ENCODE results near the gene KIZ.
"Not testable (repeated sequence)": the region's sequence is repeated elsewhere in the genome, so short reads cannot be mapped to it uniquely, and the experiment has no call there.

The KIZ gene

DNA sequence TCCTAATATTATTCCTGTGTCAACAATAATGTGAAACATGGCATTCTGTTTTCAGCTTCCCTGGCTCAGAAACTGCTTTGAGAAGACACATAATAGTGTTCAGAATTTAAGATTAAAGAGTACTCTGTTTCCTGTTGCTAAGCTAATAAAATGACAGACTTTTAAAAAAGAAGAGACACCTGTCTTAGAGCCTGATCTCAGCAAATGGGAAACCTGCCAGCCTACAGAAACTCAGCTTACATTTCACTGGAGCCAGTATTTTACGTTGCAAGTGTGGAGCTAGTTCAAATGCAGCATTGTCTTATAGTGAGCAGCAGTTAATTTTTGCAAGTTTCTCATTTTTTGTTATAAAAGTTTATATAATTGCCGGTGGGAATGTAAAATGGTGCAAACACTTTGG is 28.8 kb downstream of the KIZ start:
- Histone ChIP-seq H3K4me1 (ENCODE audit: control insufficient read depth in 1 of 2, insufficient read depth in 2 of 2, low read length in 2 of 2) (no peaks in the 10 kb centered on the region), H3K27me3 (ENCODE audit: control insufficient read depth in 1 of 2, insufficient read depth in 2 of 2, low read length in 2 of 2) (no peaks in the 10 kb centered on the region), H3K27ac (ENCODE audit: low read depth, low read length) (no peak overlapping the region), H3K9ac (ENCODE audit: low read depth in 1 of 2, low read length in 2 of 2) (no peak overlapping the region), H3K36me3 (ENCODE audit: control insufficient read depth in 1 of 2, insufficient read depth in 2 of 2, low read length in 2 of 2) (peaks cover 0 to 7% of the 10 kb centered on the region in 2 donors), H3K4me3 (ENCODE audit: low read depth in 1 of 2, low read length in 2 of 2) (no peak overlapping the region), H3K9me3 (ENCODE audit: control insufficient read depth in 1 of 2, low read length in 2 of 2) (no peaks in the 10 kb centered on the region)

DNA sequence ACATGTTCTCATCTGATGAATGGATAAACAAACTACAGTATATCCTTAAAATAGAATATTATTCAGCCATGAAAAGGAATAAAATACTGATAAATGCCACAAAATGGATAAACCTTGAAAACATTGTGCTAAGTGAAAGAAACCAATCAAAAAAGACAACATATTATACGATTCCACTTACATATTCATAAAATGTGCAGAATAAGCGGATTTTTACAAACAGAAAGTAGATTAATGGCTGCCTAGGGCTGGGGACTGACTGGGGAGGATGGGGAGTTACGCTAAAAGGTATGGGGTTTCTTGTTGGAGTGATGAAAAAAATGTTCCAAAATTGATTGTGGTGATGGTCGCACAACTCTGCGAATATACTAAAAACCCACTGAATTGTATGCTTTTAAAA is 29.4 kb downstream of the KIZ start:
- Histone ChIP-seq H3K9me3 (ENCODE audit: control insufficient read depth in 1 of 2, low read length in 2 of 2) (no peaks in the 10 kb centered on the region), H3K4me1 (ENCODE audit: control insufficient read depth in 1 of 2, insufficient read depth in 2 of 2, low read length in 2 of 2) (no peaks in the 10 kb centered on the region), H3K4me3 (ENCODE audit: low read depth in 1 of 2, low read length in 2 of 2) (no peak overlapping the region), H3K27me3 (ENCODE audit: control insufficient read depth in 1 of 2, insufficient read depth in 2 of 2, low read length in 2 of 2) (no peaks in the 10 kb centered on the region), H3K9ac (ENCODE audit: low read depth in 1 of 2, low read length in 2 of 2) (no peak overlapping the region), H3K36me3 (ENCODE audit: control insufficient read depth in 1 of 2, insufficient read depth in 2 of 2, low read length in 2 of 2) (peaks cover 0 to 5% of the 10 kb centered on the region in 2 donors), H3K27ac (ENCODE audit: low read depth, low read length) (no peak overlapping the region)

DNA sequence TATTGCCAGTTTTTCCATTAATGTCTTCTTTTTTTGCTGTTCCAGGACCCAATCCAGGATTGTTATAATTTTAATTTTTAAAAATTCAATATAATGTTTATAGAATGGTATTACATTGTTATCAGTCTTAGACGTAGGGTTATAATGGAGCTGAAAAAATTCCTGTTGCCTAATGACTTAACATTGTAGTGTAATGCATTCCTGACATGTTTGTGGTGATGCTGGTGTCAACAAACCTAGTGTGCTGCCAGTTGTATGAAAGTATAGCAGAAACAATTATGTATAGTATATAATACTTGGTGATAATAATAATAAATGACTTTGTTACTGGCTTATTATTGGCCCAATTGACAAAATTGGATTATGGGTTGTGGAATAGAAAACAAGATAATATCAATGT is 30.4 kb downstream of the KIZ start:
- no peak overlapping the region for H3K4me3 ChIP-seq (ENCODE audit: low read depth in 1 of 2, low read length in 2 of 2)
- H3K36me3 ChIP-seq (ENCODE audit: control insufficient read depth in 1 of 2, insufficient read depth in 2 of 2, low read length in 2 of 2): peaks cover 0 to 4% of the 10 kb centered on the region in 2 donors
- H3K9me3 ChIP-seq (ENCODE audit: control insufficient read depth in 1 of 2, low read length in 2 of 2): no peaks in the 10 kb centered on the region
- H3K9ac ChIP-seq (ENCODE audit: low read depth in 1 of 2, low read length in 2 of 2): no peak overlapping the region
- no peaks in the 10 kb centered on the region for H3K27me3 ChIP-seq (ENCODE audit: control insufficient read depth in 1 of 2, insufficient read depth in 2 of 2, low read length in 2 of 2)
- no peak overlapping the region for H3K27ac ChIP-seq (ENCODE audit: low read depth, low read length)
- no peaks in the 10 kb centered on the region for H3K4me1 ChIP-seq (ENCODE audit: control insufficient read depth in 1 of 2, insufficient read depth in 2 of 2, low read length in 2 of 2)

DNA sequence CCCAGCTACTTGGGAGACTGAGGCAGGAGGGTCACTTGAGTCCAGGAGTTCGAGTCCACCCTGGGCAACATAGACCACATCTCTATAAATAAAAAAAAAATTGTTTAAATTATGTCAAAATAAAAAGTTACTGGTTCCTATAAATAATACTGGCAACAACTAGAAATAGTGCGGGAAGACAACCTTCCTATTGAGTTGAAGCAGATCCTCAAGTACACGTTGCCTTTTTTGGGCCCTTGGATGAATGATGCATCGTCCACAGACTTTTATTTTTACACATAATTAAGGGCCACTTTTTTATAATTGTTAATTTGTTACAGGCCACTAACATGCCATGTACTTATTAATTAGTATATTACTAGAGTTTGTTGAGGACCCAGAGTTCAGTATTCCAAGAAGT is 31.1 kb downstream of the KIZ start:
- Histone ChIP-seq H3K36me3 (ENCODE audit: control insufficient read depth in 1 of 2, insufficient read depth in 2 of 2, low read length in 2 of 2) (peaks cover 5 to 8% of the 10 kb centered on the region in 2 donors), H3K4me3 (ENCODE audit: low read depth in 1 of 2, low read length in 2 of 2) (no peak overlapping the region), H3K4me1 (ENCODE audit: control insufficient read depth in 1 of 2, insufficient read depth in 2 of 2, low read length in 2 of 2) (no peaks in the 10 kb centered on the region), H3K27ac (ENCODE audit: low read depth, low read length) (no peak overlapping the region), H3K27me3 (ENCODE audit: control insufficient read depth in 1 of 2, insufficient read depth in 2 of 2, low read length in 2 of 2) (no peaks in the 10 kb centered on the region), H3K9ac (ENCODE audit: low read depth in 1 of 2, low read length in 2 of 2) (no peak overlapping the region), H3K9me3 (ENCODE audit: control insufficient read depth in 1 of 2, low read length in 2 of 2) (no peaks in the 10 kb centered on the region)

DNA sequence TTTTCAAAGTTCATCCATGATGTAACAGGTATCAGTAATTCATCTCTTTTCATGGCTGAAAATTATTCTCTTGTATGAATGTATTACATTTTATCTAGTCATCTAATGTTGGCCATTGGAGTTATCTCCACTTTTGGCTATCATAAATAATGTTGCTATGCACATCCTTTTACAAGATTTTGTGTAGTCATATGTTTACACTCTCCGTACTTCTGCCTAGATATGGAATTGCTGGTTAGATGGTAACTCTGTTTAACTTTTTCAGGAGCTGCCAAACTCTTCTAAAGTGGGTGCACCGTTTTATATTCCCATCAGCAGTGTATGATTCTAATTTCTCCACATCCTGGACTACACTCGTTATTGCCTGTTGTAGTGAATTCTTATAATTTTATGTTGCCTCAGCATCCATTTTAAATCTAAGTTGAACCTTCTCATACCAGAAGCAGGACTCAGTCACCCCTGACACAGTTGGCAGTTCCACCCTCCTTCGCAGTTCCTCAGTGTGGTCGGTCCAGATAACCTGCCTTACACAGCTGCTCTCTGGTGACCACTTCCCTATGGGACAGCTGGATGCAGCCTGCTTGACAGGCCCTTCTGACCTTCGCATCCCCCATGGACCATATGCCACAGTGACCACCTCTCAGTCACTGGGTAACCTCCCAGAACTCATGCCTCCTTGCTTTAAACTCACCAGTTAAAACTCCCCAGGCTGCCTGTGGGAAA is 33.9 kb downstream of the KIZ start:
- H3K9ac ChIP-seq (ENCODE audit: low read depth in 1 of 2, low read length in 2 of 2): no peak overlapping the region
- no peak overlapping the region for H3K27ac ChIP-seq (ENCODE audit: low read depth, low read length)
- peaks cover 16 to 31% of the 10 kb centered on the region in 2 donors for H3K36me3 ChIP-seq (ENCODE audit: control insufficient read depth in 1 of 2, insufficient read depth in 2 of 2, low read length in 2 of 2)
- no peaks in the 10 kb centered on the region for H3K9me3 ChIP-seq (ENCODE audit: control insufficient read depth in 1 of 2, low read length in 2 of 2)
- H3K4me1 ChIP-seq (ENCODE audit: control insufficient read depth in 1 of 2, insufficient read depth in 2 of 2, low read length in 2 of 2): no peaks in the 10 kb centered on the region
- H3K4me3 ChIP-seq (ENCODE audit: low read depth in 1 of 2, low read length in 2 of 2): no peak overlapping the region
- no peaks in the 10 kb centered on the region for H3K27me3 ChIP-seq (ENCODE audit: control insufficient read depth in 1 of 2, insufficient read depth in 2 of 2, low read length in 2 of 2)

DNA sequence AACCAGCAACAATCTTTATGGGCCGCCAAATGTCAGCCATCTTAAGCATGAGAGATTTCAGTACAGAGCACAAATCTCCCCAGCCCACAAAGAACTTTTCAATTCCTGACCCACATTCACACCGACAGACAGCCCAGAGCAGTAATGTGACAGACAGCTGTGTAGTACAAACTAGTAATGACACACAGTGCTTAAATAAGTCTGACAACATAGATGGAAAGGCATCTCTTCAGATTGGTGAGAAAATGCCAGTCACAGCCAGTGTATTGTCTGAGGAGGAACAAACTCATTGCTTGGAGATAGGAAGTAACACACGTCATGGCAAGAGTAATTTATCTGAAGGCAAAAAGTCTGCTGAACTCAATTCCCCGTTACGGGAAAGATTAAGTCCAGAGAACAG is 36.0 kb downstream of the KIZ start:
- H3K36me3 ChIP-seq (ENCODE audit: control insufficient read depth in 1 of 2, insufficient read depth in 2 of 2, low read length in 2 of 2): peaks cover 24 to 34% of the 10 kb centered on the region in 2 donors
- no peak overlapping the region for H3K4me3 ChIP-seq (ENCODE audit: low read depth in 1 of 2, low read length in 2 of 2)
- H3K27ac ChIP-seq (ENCODE audit: low read depth, low read length): no peak overlapping the region
- H3K9me3 ChIP-seq (ENCODE audit: control insufficient read depth in 1 of 2, low read length in 2 of 2): no peaks in the 10 kb centered on the region
- H3K27me3 ChIP-seq (ENCODE audit: control insufficient read depth in 1 of 2, insufficient read depth in 2 of 2, low read length in 2 of 2): no peaks in the 10 kb centered on the region
- no peaks in the 10 kb centered on the region for H3K4me1 ChIP-seq (ENCODE audit: control insufficient read depth in 1 of 2, insufficient read depth in 2 of 2, low read length in 2 of 2)
- H3K9ac ChIP-seq (ENCODE audit: low read depth in 1 of 2, low read length in 2 of 2): no peak overlapping the region

DNA sequence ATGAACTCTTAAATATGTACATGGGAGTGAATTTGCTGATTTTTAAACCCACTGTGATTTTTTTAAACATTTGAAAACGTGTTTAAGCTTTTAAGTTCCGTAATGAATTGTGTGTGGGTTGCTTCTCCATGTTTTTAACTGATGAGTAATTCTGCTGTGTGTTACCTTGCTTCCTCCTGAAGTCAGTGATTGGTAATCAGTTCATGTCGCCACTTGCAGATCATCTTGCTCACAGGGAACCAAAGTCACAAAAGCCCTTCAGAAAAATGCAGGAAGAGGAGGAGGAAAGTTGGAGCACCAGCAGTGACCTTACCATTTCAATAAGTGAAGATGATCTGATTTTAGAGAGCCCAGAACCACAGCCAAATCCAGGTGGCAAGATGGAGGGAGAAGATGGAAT is 36.7 kb downstream of the KIZ start:
- Histone ChIP-seq H3K9me3 (ENCODE audit: control insufficient read depth in 1 of 2, low read length in 2 of 2) (no peaks in the 10 kb centered on the region), H3K27me3 (ENCODE audit: control insufficient read depth in 1 of 2, insufficient read depth in 2 of 2, low read length in 2 of 2) (no peaks in the 10 kb centered on the region), H3K27ac (ENCODE audit: low read depth, low read length) (no peak overlapping the region), H3K4me1 (ENCODE audit: control insufficient read depth in 1 of 2, insufficient read depth in 2 of 2, low read length in 2 of 2) (no peaks in the 10 kb centered on the region), H3K36me3 (ENCODE audit: control insufficient read depth in 1 of 2, insufficient read depth in 2 of 2, low read length in 2 of 2) (peaks cover 24 to 35% of the 10 kb centered on the region in 2 donors), H3K9ac (ENCODE audit: low read depth in 1 of 2, low read length in 2 of 2) (no peak overlapping the region), H3K4me3 (ENCODE audit: low read depth in 1 of 2, low read length in 2 of 2) (no peak overlapping the region)

DNA sequence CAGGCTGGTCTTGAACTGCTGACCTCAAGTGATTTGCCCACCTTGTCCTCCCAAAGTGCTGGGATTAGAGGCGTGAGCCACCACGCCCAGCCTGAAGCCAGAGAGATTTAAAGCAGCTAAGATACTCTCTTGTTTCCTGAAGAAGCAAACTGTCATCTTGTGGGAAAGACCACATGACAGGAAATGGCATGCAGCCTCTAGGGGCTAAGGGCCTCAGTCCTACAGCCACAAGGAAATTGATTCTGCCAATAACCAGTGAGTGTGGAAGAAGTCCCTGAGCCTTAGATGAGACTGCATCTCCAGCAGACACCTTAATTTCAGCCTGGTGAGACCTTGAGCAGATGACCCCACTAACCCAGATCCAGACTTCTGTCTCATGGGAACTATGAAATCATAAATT is 40.9 kb downstream of the KIZ start:
- Histone ChIP-seq H3K27ac (ENCODE audit: low read depth, low read length) (no peak overlapping the region), H3K4me3 (ENCODE audit: low read depth in 1 of 2, low read length in 2 of 2) (no peak overlapping the region), H3K36me3 (ENCODE audit: control insufficient read depth in 1 of 2, insufficient read depth in 2 of 2, low read length in 2 of 2) (peaks cover 22 to 29% of the 10 kb centered on the region in 2 donors), H3K9ac (ENCODE audit: low read depth in 1 of 2, low read length in 2 of 2) (no peak overlapping the region), H3K9me3 (ENCODE audit: control insufficient read depth in 1 of 2, low read length in 2 of 2) (no peaks in the 10 kb centered on the region), H3K27me3 (ENCODE audit: control insufficient read depth in 1 of 2, insufficient read depth in 2 of 2, low read length in 2 of 2) (no peaks in the 10 kb centered on the region), H3K4me1 (ENCODE audit: control insufficient read depth in 1 of 2, insufficient read depth in 2 of 2, low read length in 2 of 2) (no peaks in the 10 kb centered on the region)

DNA sequence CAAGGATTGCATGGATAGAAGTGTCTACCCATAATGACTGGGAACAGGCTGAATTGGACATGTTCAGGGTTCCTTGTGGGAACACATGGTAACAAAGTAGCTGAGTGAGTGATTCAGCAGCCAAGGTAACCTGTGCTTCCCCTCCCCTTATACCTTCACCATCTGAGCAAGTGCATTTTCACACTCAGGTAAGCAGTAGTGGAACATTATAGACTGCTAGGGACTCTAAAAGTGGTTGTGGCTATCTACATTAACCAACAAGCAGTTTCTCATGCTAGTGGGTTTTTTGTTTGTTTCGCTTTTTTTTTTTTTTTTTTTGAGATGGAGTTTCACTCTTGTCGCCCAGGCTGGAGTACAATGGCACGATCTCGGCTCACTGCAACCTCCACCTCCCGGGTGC is 41.4 kb downstream of the KIZ start:
- H3K4me3 ChIP-seq (ENCODE audit: low read depth in 1 of 2, low read length in 2 of 2): no peak overlapping the region
- no peaks in the 10 kb centered on the region for H3K27me3 ChIP-seq (ENCODE audit: control insufficient read depth in 1 of 2, insufficient read depth in 2 of 2, low read length in 2 of 2)
- H3K27ac ChIP-seq (ENCODE audit: low read depth, low read length): no peak overlapping the region
- no peaks in the 10 kb centered on the region for H3K9me3 ChIP-seq (ENCODE audit: control insufficient read depth in 1 of 2, low read length in 2 of 2)
- no peaks in the 10 kb centered on the region for H3K4me1 ChIP-seq (ENCODE audit: control insufficient read depth in 1 of 2, insufficient read depth in 2 of 2, low read length in 2 of 2)
- H3K36me3 ChIP-seq (ENCODE audit: control insufficient read depth in 1 of 2, insufficient read depth in 2 of 2, low read length in 2 of 2): peaks cover 17 to 24% of the 10 kb centered on the region in 2 donors
- no peak overlapping the region for H3K9ac ChIP-seq (ENCODE audit: low read depth in 1 of 2, low read length in 2 of 2)

DNA sequence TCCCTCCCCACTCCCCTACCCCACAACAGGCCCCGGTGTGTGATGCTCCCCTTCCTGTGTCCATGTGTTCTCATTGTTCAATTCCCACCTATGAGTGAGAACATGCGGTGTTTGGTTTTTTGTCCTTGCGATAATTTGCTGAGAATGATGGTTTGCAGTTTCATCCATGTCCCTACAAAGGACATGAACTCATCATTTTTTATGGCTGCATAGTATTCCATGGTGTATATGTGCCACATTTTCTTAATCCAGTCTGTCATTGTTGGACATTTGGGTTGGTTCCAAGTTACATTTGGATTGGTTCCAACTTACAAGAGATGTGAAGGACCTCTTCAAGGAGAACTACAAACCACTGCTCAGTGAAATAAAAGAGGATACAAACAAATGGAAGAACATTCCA is 42.2 kb downstream of the KIZ start:
- not testable (repeated sequence) for H3K9me3 ChIP-seq (ENCODE audit: control insufficient read depth in 1 of 2, low read length in 2 of 2); H3K27ac ChIP-seq (ENCODE audit: low read depth, low read length); H3K4me1 ChIP-seq (ENCODE audit: control insufficient read depth in 1 of 2, insufficient read depth in 2 of 2, low read length in 2 of 2); H3K4me3 ChIP-seq (ENCODE audit: low read depth in 1 of 2, low read length in 2 of 2); H3K27me3 ChIP-seq (ENCODE audit: control insufficient read depth in 1 of 2, insufficient read depth in 2 of 2, low read length in 2 of 2); H3K9ac ChIP-seq (ENCODE audit: low read depth in 1 of 2, low read length in 2 of 2)
- H3K36me3 ChIP-seq (ENCODE audit: control insufficient read depth in 1 of 2, insufficient read depth in 2 of 2, low read length in 2 of 2): peaks cover 11 to 16% of the 10 kb centered on the region in 2 donors

DNA sequence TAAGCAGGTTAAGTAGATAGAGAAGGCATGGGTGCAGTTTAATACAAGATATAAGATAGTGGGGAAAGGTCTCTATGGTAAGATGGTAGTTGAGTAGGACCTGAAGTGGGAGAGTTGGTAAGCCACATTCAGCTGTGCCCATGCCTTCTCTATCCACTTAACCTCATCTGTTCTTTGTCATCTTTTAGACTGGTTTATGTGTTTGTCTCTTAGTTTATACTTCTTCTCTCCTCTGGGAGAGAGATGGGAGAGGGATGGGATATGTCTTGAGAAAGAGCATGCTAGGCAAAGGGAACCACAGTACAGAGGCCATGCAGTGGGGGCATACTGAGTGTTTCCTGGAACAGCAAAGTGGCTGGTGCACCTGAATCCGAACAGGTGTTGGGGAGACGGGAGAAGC is 46.7 kb downstream of the KIZ start:
- Histone ChIP-seq H3K27me3 (ENCODE audit: control insufficient read depth in 1 of 2, insufficient read depth in 2 of 2, low read length in 2 of 2) (no peaks in the 10 kb centered on the region), H3K9me3 (ENCODE audit: control insufficient read depth in 1 of 2, low read length in 2 of 2) (peaks cover 2% of the 10 kb centered on the region in 2 donors), H3K4me1 (ENCODE audit: control insufficient read depth in 1 of 2, insufficient read depth in 2 of 2, low read length in 2 of 2) (no peaks in the 10 kb centered on the region), H3K27ac (ENCODE audit: low read depth, low read length) (no peak overlapping the region), H3K36me3 (ENCODE audit: control insufficient read depth in 1 of 2, insufficient read depth in 2 of 2, low read length in 2 of 2) (no peaks in the 10 kb centered on the region), H3K9ac (ENCODE audit: low read depth in 1 of 2, low read length in 2 of 2) (no peak overlapping the region), H3K4me3 (ENCODE audit: low read depth in 1 of 2, low read length in 2 of 2) (no peak overlapping the region)

Measured in duodenal mucosa (tissue), 2 donors.